ENCODE data around the gene CAP2.

The CAP2 gene

GRCh38 chr6:17415321-17415720, 21.9 kb downstream of the CAP2 start:
- no peak for DNase-seq (ENCODE audit: low read depth)
- no peak for TF ChIP-seq CTCF (conservative IDR thresholded peaks at IDR 0.05; ENCODE audit: low read depth, low read length)
- H3K4me3 ChIP-seq (ENCODE audit: low read length): no peak overlapping the region

- no peak for DNase-seq (ENCODE audit: low read depth)
- no peak overlapping the region for H3K4me3 ChIP-seq (ENCODE audit: low read length)
- no peak for TF ChIP-seq CTCF (conservative IDR thresholded peaks at IDR 0.05; ENCODE audit: low read depth, low read length)
Measured at GRCh38 chr6:17416806-17417205, 23.4 kb downstream of the CAP2 start.

- TF ChIP-seq CTCF (conservative IDR thresholded peaks at IDR 0.05; ENCODE audit: low read depth, low read length): no peak
- peak; percentile 99 for DNase-seq (ENCODE audit: low read depth)
- peak overlapping the region; percentile 42 for H3K4me3 ChIP-seq (ENCODE audit: low read length)
Measured at GRCh38 chr6:17417817-17418216, 24.4 kb downstream of the CAP2 start.

- TF ChIP-seq CTCF (conservative IDR thresholded peaks at IDR 0.05; ENCODE audit: low read depth, low read length): peak; percentile 2
- DNase-seq (ENCODE audit: low read depth): no peak
- peak overlapping the region; percentile 42 for H3K4me3 ChIP-seq (ENCODE audit: low read length)
Measured at GRCh38 chr6:17418281-17419188, 25.1 kb downstream of the CAP2 start.

GRCh38 chr6:17419189-17419575, 25.8 kb downstream of the CAP2 start:
- no peak for DNase-seq (ENCODE audit: low read depth)
- peak overlapping the region; percentile 42 for H3K4me3 ChIP-seq (ENCODE audit: low read length)
- TF ChIP-seq CTCF (conservative IDR thresholded peaks at IDR 0.05; ENCODE audit: low read depth, low read length): no peak

- H3K4me3 ChIP-seq (ENCODE audit: low read length): no peak overlapping the region
- DNase-seq (ENCODE audit: low read depth): no peak
- TF ChIP-seq CTCF (conservative IDR thresholded peaks at IDR 0.05; ENCODE audit: low read depth, low read length): no peak
Measured at GRCh38 chr6:17420368-17420767, 27.0 kb downstream of the CAP2 start.

GRCh38 chr6:17421406-17421805, 28.0 kb downstream of the CAP2 start:
- DNase-seq (ENCODE audit: low read depth): no peak
- TF ChIP-seq CTCF (conservative IDR thresholded peaks at IDR 0.05; ENCODE audit: low read depth, low read length): no peak
- no peak overlapping the region for H3K4me3 ChIP-seq (ENCODE audit: low read length)

Measured in retinal pigment epithelial cell (primary cell).